H9 (cell line): Measurements from ENCODE around the gene NUP133. TPM values are rescaled to one million over a fixed set of nuclear protein-coding genes. Genes with fewer than 3 reads are reported as not detected.

ENCODE experiments used
- DNase-seq: peaks from one replicate; pipeline ENCODE4 v3.0.0-alpha.2; 2017
- H2AFZ ChIP-seq: one replicate; pipeline ENCODE4 v1.6.1; 2013; ENCODE audit warnings: mild to moderate bottlenecking, low read length, control low read depth, moderate library complexity
- H2AK5ac ChIP-seq: 2 replicates; pipeline ENCODE4 v1.6.1; 2013; ENCODE audit warnings: low read length, control low read depth, mixed read lengths; ENCODE audit not compliant: insufficient read length
- H2BK120ac ChIP-seq: one replicate; pipeline ENCODE4 v1.6.1; 2013; ENCODE audit warnings: low read depth, mild to moderate bottlenecking, low read length, control low read depth, inconsistent platforms; ENCODE audit not compliant: poor library complexity, severe bottlenecking
- H2BK12ac ChIP-seq: 2 replicates; pipeline ENCODE4 v1.6.1; 2013; ENCODE audit warnings: low read length, control low read depth, mixed read lengths, low read depth; ENCODE audit not compliant: insufficient read length
- H2BK15ac ChIP-seq: 2 replicates; pipeline ENCODE4 v1.6.1; 2013; ENCODE audit warnings: low read depth, low read length, control low read depth
- H2BK20ac ChIP-seq: one replicate; pipeline ENCODE4 v1.6.1; 2013; ENCODE audit warnings: low read depth, mild to moderate bottlenecking, low read length, control low read depth, inconsistent platforms; ENCODE audit not compliant: poor library complexity, severe bottlenecking
- H2BK5ac ChIP-seq: 2 replicates; pipeline ENCODE4 v1.6.1; 2013; ENCODE audit warnings: low read length, control low read depth, mixed read lengths; ENCODE audit not compliant: insufficient read length
- H3K14ac ChIP-seq: 2 replicates; pipeline ENCODE4 v1.6.1; 2013; ENCODE audit warnings: low read length, control low read depth; ENCODE audit not compliant: insufficient read depth
- H3K18ac ChIP-seq: 2 replicates; pipeline ENCODE4 v1.6.1; 2013; ENCODE audit warnings: low read depth, mild to moderate bottlenecking, mixed read lengths, low read length, control low read depth; ENCODE audit not compliant: insufficient read length
- H3K23ac ChIP-seq: 2 replicates; pipeline ENCODE4 v1.6.1; 2013; ENCODE audit warnings: low read length, control low read depth, mixed read lengths, low read depth; ENCODE audit not compliant: insufficient read length
- H3K23me2 ChIP-seq: 2 replicates; pipeline ENCODE4 v1.6.1; 2013; ENCODE audit warnings: low read depth, mild to moderate bottlenecking, mixed read lengths, low read length, control low read depth; ENCODE audit not compliant: insufficient read length, poor library complexity, severe bottlenecking
- H3K27ac ChIP-seq: 2 replicates; pipeline ENCODE4 v1.5.1; 2013; ENCODE audit warnings: low read length, control low read depth, mixed read lengths, low read depth; ENCODE audit not compliant: insufficient read length
- H3K27me3 ChIP-seq: 2 replicates; pipeline ENCODE4 v1.6.1; 2013; ENCODE audit warnings: low read length, control low read depth, inconsistent platforms; ENCODE audit not compliant: insufficient read depth
- H3K4ac ChIP-seq: 2 replicates; pipeline ENCODE4 v1.6.1; 2013; ENCODE audit warnings: low read depth, mild to moderate bottlenecking, control low read depth, inconsistent platforms, low read length, moderate library complexity
- H3K4me1 ChIP-seq: 2 replicates; pipeline ENCODE4 v1.6.1; 2013; ENCODE audit warnings: low read length, control low read depth, inconsistent platforms; ENCODE audit not compliant: insufficient read depth
- H3K4me2 ChIP-seq: 2 replicates; pipeline ENCODE4 v1.6.1; 2013; ENCODE audit warnings: low read length, control low read depth, mixed read lengths; ENCODE audit not compliant: insufficient read length, insufficient read depth
- H3K56ac ChIP-seq: 2 replicates; pipeline ENCODE4 v1.6.1; 2013; ENCODE audit warnings: low read depth, mild to moderate bottlenecking, mixed read lengths, low read length, control low read depth; ENCODE audit not compliant: insufficient read length
- H3K79me1 ChIP-seq: 2 replicates; pipeline ENCODE4 v1.6.1; 2013; ENCODE audit warnings: low read depth, mild to moderate bottlenecking, moderate library complexity, low read length, control low read depth, inconsistent platforms; ENCODE audit not compliant: insufficient read depth, poor library complexity, severe bottlenecking
- H3K79me2 ChIP-seq: 2 replicates; pipeline ENCODE4 v1.6.1; 2013; ENCODE audit warnings: low read length, control low read depth, inconsistent platforms; ENCODE audit not compliant: insufficient read depth
- H3K9ac ChIP-seq: 2 replicates; pipeline ENCODE4 v1.6.1; 2013; ENCODE audit warnings: low read length, control low read depth, mixed read lengths; ENCODE audit not compliant: insufficient read length; ENCODE audit errors: extremely low read depth
- H3K9me3 ChIP-seq: one replicate; pipeline ENCODE4 v1.6.1; 2013; ENCODE audit warnings: low read depth, low read length, inconsistent platforms; ENCODE audit not compliant: control insufficient read depth
- H3T11ph ChIP-seq: one replicate; pipeline ENCODE4 v1.6.1; 2013; ENCODE audit warnings: mild to moderate bottlenecking, low read length, control low read depth, inconsistent platforms
- H4K20me1 ChIP-seq: one replicate; pipeline ENCODE4 v1.6.1; 2013; ENCODE audit not compliant: control insufficient read depth, insufficient read length, insufficient read depth
- H4K5ac ChIP-seq: 2 replicates; pipeline ENCODE4 v1.6.1; 2013; ENCODE audit warnings: low read depth, mild to moderate bottlenecking, mixed read lengths, low read length, control low read depth; ENCODE audit not compliant: insufficient read length
- H4K8ac ChIP-seq: replicated peaks from 2 replicates; pipeline ENCODE4 v1.6.1; 2013; ENCODE audit warnings: low read length, control low read depth, mixed read lengths, low read depth; ENCODE audit not compliant: insufficient read length
- H4K91ac ChIP-seq: 2 replicates; pipeline ENCODE4 v1.6.1; 2013; ENCODE audit warnings: low read depth, mild to moderate bottlenecking, moderate library complexity, mixed read lengths, low read length, control low read depth; ENCODE audit not compliant: insufficient read length
- H3K27ac Mint-ChIP-seq, 3 experiments: 2 replicates in 2 of 3; 3 replicates in 1 of 3; pipeline ENCODE4 v1.8.0; 2020 to 2021; ENCODE audit warnings: mixed read lengths in 3 of 3, mild to moderate bottlenecking in 1 of 3, moderate library complexity in 1 of 3
- H3K27me3 Mint-ChIP-seq: 2 replicates; pipeline ENCODE4 v1.8.0; 2021; ENCODE audit warnings: low read depth, mild to moderate bottlenecking, moderate library complexity, mixed read lengths
- H3K36me3 Mint-ChIP-seq, 3 experiments: 2 replicates in 2 of 3; 3 replicates in 1 of 3; pipeline ENCODE4 v1.8.0; 2020 to 2021; ENCODE audit warnings: low read depth in 3 of 3, mixed read lengths in 3 of 3; ENCODE audit not compliant: insufficient read depth in 1 of 3
- H3K4me1 Mint-ChIP-seq, 2 experiments: 2 replicates each; pipeline ENCODE4 v1.8.0; 2020; ENCODE audit warnings: mixed read lengths in 2 of 2
- H3K4me3 Mint-ChIP-seq, 2 experiments: 2 replicates in 1 of 2; 3 replicates in 1 of 2; pipeline ENCODE4 v1.8.0; 2020 to 2021; ENCODE audit warnings: mild to moderate bottlenecking in 2 of 2, mixed read lengths in 2 of 2, moderate library complexity in 1 of 2
- H3K9me3 Mint-ChIP-seq, 2 experiments: 2 replicates in 1 of 2; 3 replicates in 1 of 2; pipeline ENCODE4 v1.8.0; 2020; ENCODE audit warnings: mild to moderate bottlenecking in 2 of 2, mixed read lengths in 2 of 2, moderate library complexity in 1 of 2
- CTCF ChIP-seq: fragments of 200-600 bp; sonication (generic); conservative IDR thresholded peaks from 3 replicates; pipeline ENCODE4 v1.8.0; 2021; ENCODE audit warnings: antibody characterized with exemption, mild to moderate bottlenecking
- WGBS: extraction: QIAGEN DNeasy Blood & Tissue Kit; methylation state at CpG from one replicate; pipeline ENCODE4 v1.1.7; 2013; ENCODE audit warnings: missing lambda C conversion rate, low lambda C conversion rate, mixed read lengths; ENCODE audit not compliant: insufficient read length; ENCODE audit errors: extremely low coverage; 5-methylcytosine and 5-hydroxymethylcytosine counted together
- total RNA-seq: library from RNA; stranded (reverse); gene quantifications from 2 replicates; pipeline ENCODE4 v1.2.1, GENCODE V29; 2021

NUP133 gene
- total RNA-seq, 1 experiment from 2014 or later = 71.3 TPM

- H2BK20ac ChIP-seq = no peak overlapping the region
- no peaks in the 10 kb centered on the region for H3K27me3 Mint-ChIP-seq
- no peak overlapping the region for H3K4ac ChIP-seq
- H3K9me3 Mint-ChIP-seq = no peaks in the 10 kb centered on the region
- H3K79me2 ChIP-seq = no peaks in the 10 kb centered on the region; the same call in 1 of the 2 replicates
- H3K9ac ChIP-seq = no peak overlapping the region
- H4K20me1 ChIP-seq = no peaks in the 10 kb centered on the region
- H3K14ac ChIP-seq = no peak overlapping the region
- no peak overlapping the region for H2BK12ac ChIP-seq
- no peak overlapping the region for H3T11ph ChIP-seq
- no peak overlapping the region for H3K27ac ChIP-seq
- no peak overlapping the region; a peak in 1 of 5 replicates for H3K4me3 Mint-ChIP-seq
- no peak overlapping the region for H4K5ac ChIP-seq
- WGBS = no CpG with 5 or more reads among the region's 7 CpGs
- no peaks in the 10 kb centered on the region for H3K9me3 ChIP-seq
- TF ChIP-seq CTCF = no peak
- no peaks in the 10 kb centered on the region for H3K23me2 ChIP-seq
- peaks cover 28 to 31% of the 10 kb centered on the region in 2 experiments for H3K4me1 Mint-ChIP-seq
- H4K91ac ChIP-seq = no peak overlapping the region
- H3K18ac ChIP-seq = no peak overlapping the region
- no peak for DNase-seq
- H4K8ac ChIP-seq = no peak overlapping the region
- no peak overlapping the region for H2BK120ac ChIP-seq
- peak overlapping the region; percentile 54; the same call in 1 of the 2 replicates for H2BK15ac ChIP-seq
- H3K27ac Mint-ChIP-seq = peak overlapping the region in 2 of 3 experiments; percentile 7 to 14; a peak in 2 of 7 replicates
- H2AK5ac ChIP-seq = no peak overlapping the region
- no peaks in the 10 kb centered on the region for H3K27me3 ChIP-seq
- peaks cover 0 to 5% (median 5%) of the 10 kb centered on the region in 3 experiments; a peak in 4 of 7 replicates for H3K36me3 Mint-ChIP-seq
- H2BK5ac ChIP-seq = no peak overlapping the region
- H3K79me1 ChIP-seq = peaks cover 3% of the 10 kb centered on the region
- no peak overlapping the region for H2AFZ ChIP-seq
- no peak overlapping the region for H3K23ac ChIP-seq
- no peak overlapping the region for H3K56ac ChIP-seq
- H3K4me1 ChIP-seq = no peaks in the 10 kb centered on the region
- H3K4me2 ChIP-seq = no peak overlapping the region
Measured at GRCh38 chr1:229553621-229554130, 45.5 kb upstream of the NUP133 start.
